H1 (cell line): ENCODE measurements around the gene APH1B. TPM values are rescaled to one million over a fixed set of nuclear protein-coding genes. Genes with fewer than 3 reads are reported as not detected.

Experiments used
- CTCF ChIA-PET: fragments of 300-600 bp; sonication (Branson Sonifier 250); formaldehyde crosslinking; loops from one replicate; lab custom pipeline; 2021; ENCODE audit not compliant: partially characterized antibody; lab: Charles Lee
- POLR2A ChIA-PET: fragments of 300-600 bp; sonication (Branson Sonifier 250); formaldehyde crosslinking; loops from one replicate; lab custom pipeline; 2021; ENCODE audit warnings: inconsistent platforms; ENCODE audit not compliant: partially characterized antibody; lab: Charles Lee
- DNase-seq, 2 experiments: peaks; one replicate each; pipeline versions ENCODE4 v3.0.0 to v3.0.0-alpha.2; 2010 to 2022; ENCODE audit warnings: low spot score in 2 of 2, low read depth in 1 of 2, mixed read lengths in 1 of 2
- FAIRE-seq: peaks from 2 replicates; lab custom pipeline; 2011; peaks lifted over from hg19 to GRCh38; lab: Jason Lieb, UNC
- H2AFZ ChIP-seq: 2 replicates; pipeline ENCODE4 v1.8.1; 2012; ENCODE audit warnings: low read length, inconsistent platforms
- H2AK5ac ChIP-seq: 2 replicates; pipeline ENCODE4 v1.6.1; 2013; ENCODE audit warnings: low read depth, low read length
- H2BK120ac ChIP-seq: replicated peaks from 2 replicates; pipeline ENCODE3; 2013; ENCODE audit warnings: low read depth, low read length, inconsistent platforms
- H2BK12ac ChIP-seq: 2 replicates; pipeline ENCODE4 v1.6.1; 2013; ENCODE audit warnings: low read depth, low read length
- H2BK15ac ChIP-seq: 2 replicates; pipeline ENCODE4 v1.6.1; 2013; ENCODE audit warnings: low read length
- H2BK20ac ChIP-seq: 2 replicates; pipeline ENCODE4 v1.6.1; 2013; ENCODE audit warnings: low read length
- H2BK5ac ChIP-seq: 2 replicates; pipeline ENCODE4 v1.6.1; 2013; ENCODE audit warnings: low read depth, low read length
- H3K14ac ChIP-seq: 2 replicates; pipeline ENCODE4 v1.6.1; 2013; ENCODE audit warnings: inconsistent platforms; ENCODE audit not compliant: insufficient read length
- H3K18ac ChIP-seq: 2 replicates; pipeline ENCODE4 v1.6.1; 2013; ENCODE audit warnings: low read length; ENCODE audit errors: extremely low read depth
- H3K23ac ChIP-seq: 2 replicates; pipeline ENCODE4 v1.6.1; 2013; ENCODE audit warnings: inconsistent platforms; ENCODE audit not compliant: insufficient read length
- H3K23me2 ChIP-seq: 2 replicates; pipeline ENCODE4 v1.6.1; 2013; ENCODE audit warnings: low read depth, low read length
- H3K27ac ChIP-seq: 2 replicates; pipeline ENCODE4 v1.6.1; 2011; ENCODE audit warnings: low read depth, low read length, inconsistent platforms
- H3K27me3 ChIP-seq, 4 experiments: replicated peaks in 1 of 4; 1 replicate in 1 of 4; 2 replicates in 3 of 4; pipeline versions ENCODE4 v1.6.1 to v1.8.1; 2011 to 2013; ENCODE audit warnings: low read length in 3 of 4, mild to moderate bottlenecking in 3 of 4, inconsistent platforms in 2 of 4, mixed read lengths in 2 of 4, moderate library complexity in 1 of 4; ENCODE audit not compliant: control insufficient read depth in 3 of 4, insufficient read depth in 3 of 4; ENCODE audit errors: extremely low read depth in 1 of 4
- H3K36me3 ChIP-seq, 4 experiments: 2 replicates each; pipeline versions ENCODE4 v1.6.1 to v1.8.1; 2011 to 2013; ENCODE audit warnings: mild to moderate bottlenecking in 4 of 4, low read length in 3 of 4, moderate library complexity in 2 of 4, control low read depth in 1 of 4, inconsistent platforms in 1 of 4; ENCODE audit not compliant: insufficient read depth in 4 of 4, control insufficient read depth in 2 of 4
- H3K4ac ChIP-seq: replicated peaks from 2 replicates; pipeline ENCODE3; 2013; ENCODE audit warnings: low read length, low read depth, mixed read lengths, inconsistent platforms; ENCODE audit not compliant: insufficient read length
- H3K4me1 ChIP-seq, 4 experiments: replicated peaks in 1 of 4; 1 replicate in 1 of 4; 2 replicates in 3 of 4; pipeline versions ENCODE4 v1.6.1 to v1.8.1; 2011 to 2013; ENCODE audit warnings: low read length in 3 of 4, inconsistent platforms in 2 of 4, mixed read lengths in 1 of 4; ENCODE audit not compliant: insufficient read depth in 4 of 4, control insufficient read depth in 3 of 4
- H3K4me2 ChIP-seq, 2 experiments: 2 replicates each; pipeline versions ENCODE4 v1.6.1 to v1.8.1; 2011 to 2013; ENCODE audit warnings: low read depth in 2 of 2, low read length in 2 of 2, control low read depth in 1 of 2, inconsistent platforms in 1 of 2, mild to moderate bottlenecking in 1 of 2; ENCODE audit not compliant: insufficient read depth in 1 of 2
- H3K4me3 ChIP-seq, 4 experiments: fragments of 200-600, 300-600 bp in 1 of 4; sonication (generic), shearing (Covaris generic), sonication (Bioruptor Twin) in 1 of 4; 2 replicates each; pipeline versions ENCODE4 v1.5.1 to v1.8.1; 2011 to 2016; ENCODE audit warnings: low read length in 4 of 4, low read depth in 3 of 4, control low read depth in 2 of 4, inconsistent platforms in 2 of 4, mild to moderate bottlenecking in 2 of 4, mixed read lengths in 1 of 4, moderate library complexity in 1 of 4; ENCODE audit not compliant: insufficient read depth in 2 of 4; ENCODE audit errors: extremely low read depth in 1 of 4
- H3K56ac ChIP-seq: replicated peaks from 2 replicates; pipeline ENCODE3; 2013; ENCODE audit warnings: low read depth, mild to moderate bottlenecking, mixed read lengths, low read length, inconsistent platforms; ENCODE audit not compliant: insufficient read length
- H3K79me1 ChIP-seq: 2 replicates; pipeline ENCODE4 v1.6.1; 2013; ENCODE audit warnings: low read depth, low read length, control low read depth
- H3K79me2 ChIP-seq, 2 experiments: 2 replicates each; pipeline versions ENCODE4 v1.6.1 to v1.8.1; 2012 to 2013; ENCODE audit warnings: low read length in 2 of 2, mild to moderate bottlenecking in 2 of 2, inconsistent platforms in 1 of 2; ENCODE audit not compliant: insufficient read depth in 2 of 2, control insufficient read depth in 1 of 2
- H3K9ac ChIP-seq, 4 experiments: replicated peaks in 1 of 4; 1 replicate in 1 of 4; 2 replicates in 3 of 4; pipeline versions ENCODE4 v1.6.1 to v1.8.1; 2011 to 2013; ENCODE audit warnings: low read depth in 3 of 4, low read length in 3 of 4, control low read depth in 2 of 4, mild to moderate bottlenecking in 2 of 4, moderate library complexity in 2 of 4, inconsistent platforms in 1 of 4; ENCODE audit errors: extremely low read depth in 1 of 4
- H3K9me3 ChIP-seq, 2 experiments: 2 replicates each; pipeline versions ENCODE4 v1.6.1 to v1.8.1; 2012 to 2013; ENCODE audit warnings: mild to moderate bottlenecking in 2 of 2, moderate library complexity in 2 of 2, control low read depth in 1 of 2, inconsistent platforms in 1 of 2, low read depth in 1 of 2, low read length in 1 of 2, mixed read lengths in 1 of 2; ENCODE audit not compliant: insufficient read depth in 2 of 2
- H4K20me1 ChIP-seq, 2 experiments: replicated peaks in 1 of 2; 2 replicates each; pipeline versions ENCODE3 to v1.8.1; 2011 to 2013; ENCODE audit warnings: inconsistent platforms in 2 of 2, low read length in 2 of 2, mild to moderate bottlenecking in 1 of 2; ENCODE audit not compliant: insufficient read depth in 2 of 2, control insufficient read depth in 1 of 2
- H4K5ac ChIP-seq: 2 replicates; pipeline ENCODE4 v1.6.1; 2013; ENCODE audit warnings: low read length, low read depth, mixed read lengths, inconsistent platforms; ENCODE audit not compliant: insufficient read length
- H4K8ac ChIP-seq: 2 replicates; pipeline ENCODE4 v1.8.0; 2013; ENCODE audit warnings: mild to moderate bottlenecking, moderate library complexity, low read length, inconsistent platforms; ENCODE audit not compliant: insufficient read depth; ENCODE audit errors: extremely low read depth
- H4K91ac ChIP-seq: replicated peaks from 2 replicates; pipeline ENCODE3; 2013; ENCODE audit warnings: low read length, mixed read lengths, inconsistent platforms; ENCODE audit not compliant: insufficient read length
- BRCA1 ChIP-seq: IDR thresholded peaks from 2 replicates; pipeline ENCODE4 v1.6.1; 2012; ENCODE audit warnings: low read depth, low read length, improper control_type of control experiment
- CHD1 ChIP-seq: IDR thresholded peaks from 2 replicates; pipeline ENCODE4 v1.6.1; 2012; ENCODE audit warnings: low read depth, low read length, improper control_type of control experiment
- CREB1 ChIP-seq: IDR thresholded peaks from 2 replicates; pipeline ENCODE4 v1.6.1; 2012; ENCODE audit warnings: inconsistent platforms
- GTF2F1 ChIP-seq: IDR thresholded peaks from 2 replicates; pipeline ENCODE4 v1.6.1; 2012; ENCODE audit warnings: low read depth, low read length, improper control_type of control experiment, borderline replicate concordance
- KDM1A ChIP-seq: fragments of 200-600, 300-600 bp; sonication (generic); IDR thresholded peaks from 2 replicates; pipeline ENCODE4 v1.7.1; 2016; ENCODE audit warnings: mild to moderate bottlenecking, low read length, borderline replicate concordance
- MAFK ChIP-seq: IDR thresholded peaks from 2 replicates; pipeline ENCODE4 v1.6.1; 2012; ENCODE audit warnings: low read depth, mild to moderate bottlenecking, improper control_type of control experiment, low read length
- MAX ChIP-seq: IDR thresholded peaks from 2 replicates; pipeline ENCODE4 v1.6.1; 2012; ENCODE audit warnings: inconsistent platforms
- POLR2AphosphoS5 ChIP-seq: IDR thresholded peaks from 2 replicates; pipeline ENCODE4 v1.6.1; 2011; ENCODE audit warnings: low read depth, low read length
- POU5F1 ChIP-seq: IDR thresholded peaks from 2 replicates; pipeline ENCODE4 v1.6.1; 2011; ENCODE audit warnings: low read depth, mild to moderate bottlenecking, low read length, moderate library complexity
- RBBP5 ChIP-seq: IDR thresholded peaks from 2 replicates; pipeline ENCODE4 v1.7.1; 2012; ENCODE audit warnings: low read depth, mild to moderate bottlenecking, inconsistent platforms, low read length, moderate library complexity, borderline replicate concordance
- RNF2 ChIP-seq: fragments of 200-900, 300-1000 bp; sonication (generic); IDR thresholded peaks from 2 replicates; pipeline ENCODE4 v1.7.1; 2016; ENCODE audit warnings: borderline replicate concordance, low read depth, mild to moderate bottlenecking, antibody characterized with exemption, low read length; ENCODE audit not compliant: poor library complexity, severe bottlenecking; ENCODE audit errors: missing control alignments
- SIX5 ChIP-seq: IDR thresholded peaks from 2 replicates; pipeline ENCODE4 v1.6.1; 2011; ENCODE audit warnings: mild to moderate bottlenecking, low read depth, low read length
- TAF1 ChIP-seq: IDR thresholded peaks from 2 replicates; pipeline ENCODE4 v1.6.1; 2011; ENCODE audit warnings: mild to moderate bottlenecking, low read depth, low read length
- TCF12 ChIP-seq: IDR thresholded peaks from 2 replicates; pipeline ENCODE4 v1.6.1; 2011; ENCODE audit warnings: low read depth, mild to moderate bottlenecking, low read length
- polyA plus RNA-seq, 7 experiments: library from polyadenylated mRNA; depleted of rRNA in 3 of 7; stranded (reverse) in 5 of 7; unstranded in 2 of 7; fragments of >200 nt in 5 of 7; fragments of 200-250 nt in 2 of 7; gene quantifications; 1 replicate in 5 of 7; 2 replicates in 1 of 7; 4 replicates in 1 of 7; pipeline versions ENCODE4 v1.2.1 to v1.2.3, GENCODE V29; 2011 to 2013; ENCODE audit warnings: missing spikeins in 2 of 7, mixed read lengths in 2 of 7
- total RNA-seq: library from RNA; stranded (reverse); fragmentation: NEBNext Ultra II Directional; extraction: Animal tissue kit (Norgen Biotek cat#: 25700); gene quantifications from 2 replicates; pipeline ENCODE4 v1.2.1, GENCODE V29; 2021

The APH1B gene
- total and polyA plus RNA-seq, 2 of the 8 experiments (the other 6 are each of a cell fraction or from before 2014, with no cell fraction given), result 11.5 to 22.9 TPM

- Histone ChIP-seq H3K27me3 (no peaks in the 10 kb centered on the region), H2BK120ac (no peak overlapping the region), H3K4me1 (no peaks in the 10 kb centered on the region), H3K18ac (no peak overlapping the region), H2BK20ac (no peak overlapping the region), H2BK12ac (no peak overlapping the region), H4K91ac (no peak overlapping the region), H3K4ac (no peak overlapping the region), H3K36me3 (peaks cover 0 to 4% (median 0%) of the 10 kb centered on the region in 4 experiments; a peak in 1 of 8 replicates), H3K79me1 (0 out of 2 replicates have a peak, but pooled peaks cover 2% of the 10 kb centered on the region), H4K20me1 (no peaks in the 10 kb centered on the region), H3K4me3 (no peak overlapping the region), H4K8ac (no peak overlapping the region), H2BK5ac (no peak overlapping the region), H3K4me2 (no peak overlapping the region), H3K27ac (no peak overlapping the region), H3K79me2 (peaks cover 0 to 19% of the 10 kb centered on the region in 2 experiments; a peak in 2 of 4 replicates), H3K23me2 (no peaks in the 10 kb centered on the region), H3K9ac (no peak overlapping the region), H2AK5ac (no peak overlapping the region), H3K14ac (no peak overlapping the region), H3K23ac (no peak overlapping the region), H4K5ac (no peak overlapping the region), H3K9me3 (peaks cover 3 to 4% of the 10 kb centered on the region in 2 experiments; a peak in 2 of 4 replicates), H2BK15ac (no peak overlapping the region), H2AFZ (no peak overlapping the region), H3K56ac (no peak overlapping the region)
- DNase-seq (no peak), FAIRE-seq (no peak)
- ChIA-PET CTCF (interaction anchor here (0.6 to 0.9 kb wide), 2 partner anchors 14 to 361 kb away, joined by 3 read pairs; no protein-coding TSS in a partner anchor), POLR2A (interaction anchor here (0.8 kb wide), 1 partner anchor 19 kb away, joined by 3 read pairs; no protein-coding TSS in a partner anchor)
- TF ChIP-seq POLR2AphosphoS5, result no peak
- TF ChIP-seq TAF1, result no peak
- TF ChIP-seq RBBP5, result no peak
- no peak for TF ChIP-seq CREB1
- TF ChIP-seq MAFK, result no peak
- no peak for TF ChIP-seq GTF2F1
- TF ChIP-seq CHD1, result no peak
- TF ChIP-seq RNF2, result no peak
- TF ChIP-seq MAX, result no peak
- no peak for TF ChIP-seq BRCA1
- TF ChIP-seq SIX5, result no peak
- no peak for TF ChIP-seq TCF12
- no peak for TF ChIP-seq KDM1A
- TF ChIP-seq POU5F1, result no peak
Observed at GRCh38 chr15:63238171-63238570, 39.2 kb upstream of the APH1B start.
